NCI-H2107 (cell line): ENCODE measurements around the gene ZDHHC13.
"Not testable (repeated sequence)": the region's sequence is repeated elsewhere in the genome, so short reads cannot be mapped to it uniquely, and the experiment has no call there.

Experiments
- DNase-seq: peaks from one replicate; lab custom pipeline; 2025; lab: John Stamatoyannopoulos, UW

ZDHHC13 gene

GRCh38 chr11:19101796-19102520, 15.0 kb upstream of the ZDHHC13 start:
- DNase-seq: peak; percentile 36

DNA sequence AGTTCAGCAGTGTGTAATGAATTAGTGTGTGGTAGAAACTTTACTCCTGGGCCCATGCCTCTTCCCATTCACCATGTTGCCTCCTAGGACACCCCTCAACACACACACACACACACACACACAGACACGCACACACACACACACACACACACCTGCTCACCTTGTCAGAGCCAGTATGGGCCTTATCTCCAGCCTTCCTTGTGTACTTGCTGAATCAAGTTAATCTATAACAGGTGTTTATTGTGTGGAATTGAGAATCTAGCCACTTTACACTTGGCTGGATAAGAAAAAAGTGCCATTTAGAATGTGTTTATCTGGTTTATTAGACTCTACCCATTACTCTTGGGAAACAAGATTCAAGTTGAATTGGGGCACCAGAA, 14.5 kb upstream of the ZDHHC13 start:
- no peak for DNase-seq

- no peak for DNase-seq
Measured at GRCh38 chr11:19105011-19105410, 12.0 kb upstream of the ZDHHC13 start.

DNA sequence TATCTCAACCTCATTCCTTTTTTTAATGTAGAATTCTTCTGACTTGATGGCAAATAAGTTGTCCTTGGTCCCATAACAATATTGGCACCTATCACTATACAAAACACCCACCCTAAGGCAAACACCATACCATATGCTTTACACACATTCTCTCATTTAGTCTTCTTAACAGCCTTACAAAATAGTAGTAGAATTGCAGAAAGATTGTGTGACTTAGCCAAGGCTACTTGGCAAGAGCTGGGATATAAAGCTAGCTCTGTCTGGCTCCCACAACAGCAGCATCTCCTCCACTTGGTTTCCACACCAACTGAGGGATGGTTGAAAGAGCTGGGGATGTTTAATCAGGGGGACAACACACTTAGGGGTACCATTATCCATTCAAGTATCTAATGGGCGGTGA, 9.8 kb upstream of the ZDHHC13 start:
- no peak for DNase-seq

DNA sequence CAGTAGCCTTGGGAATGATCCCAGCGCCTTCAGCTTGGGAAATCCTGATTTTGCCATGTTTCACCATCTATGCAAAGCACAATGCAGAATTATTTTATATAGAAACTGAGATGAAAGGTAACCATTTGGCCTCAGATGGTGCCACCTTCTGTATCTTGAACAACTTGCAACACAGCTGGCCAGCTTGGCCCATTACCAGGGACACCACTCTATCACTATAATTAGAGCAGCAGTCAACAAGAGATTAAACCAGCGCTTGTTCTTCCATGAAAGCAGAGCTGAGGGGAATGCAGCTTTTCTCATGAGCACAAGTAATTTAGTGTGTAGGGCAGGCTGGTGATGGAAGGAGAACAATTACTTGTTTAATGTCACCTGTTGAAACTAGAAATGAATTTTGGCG, 6.7 kb upstream of the ZDHHC13 start:
- no peak for DNase-seq

DNA sequence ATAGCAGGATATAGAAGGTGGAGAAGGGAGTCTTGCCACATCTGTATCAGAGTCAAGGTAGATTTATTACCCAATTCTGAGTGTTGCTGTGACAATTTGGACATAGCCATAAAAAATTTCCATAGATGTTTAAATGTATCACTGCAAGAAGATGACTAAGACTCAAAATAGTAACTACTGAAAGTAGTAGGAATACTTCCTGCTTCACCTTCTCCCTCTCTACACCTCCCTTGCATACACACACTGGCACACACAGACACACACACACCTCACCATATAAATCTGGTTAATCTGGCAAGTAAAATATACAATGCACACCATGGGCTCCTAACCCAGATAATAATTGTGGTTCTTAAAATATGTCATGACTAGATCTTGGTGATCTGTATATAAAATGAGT, 5.2 kb upstream of the ZDHHC13 start:
- no peak for DNase-seq

DNA sequence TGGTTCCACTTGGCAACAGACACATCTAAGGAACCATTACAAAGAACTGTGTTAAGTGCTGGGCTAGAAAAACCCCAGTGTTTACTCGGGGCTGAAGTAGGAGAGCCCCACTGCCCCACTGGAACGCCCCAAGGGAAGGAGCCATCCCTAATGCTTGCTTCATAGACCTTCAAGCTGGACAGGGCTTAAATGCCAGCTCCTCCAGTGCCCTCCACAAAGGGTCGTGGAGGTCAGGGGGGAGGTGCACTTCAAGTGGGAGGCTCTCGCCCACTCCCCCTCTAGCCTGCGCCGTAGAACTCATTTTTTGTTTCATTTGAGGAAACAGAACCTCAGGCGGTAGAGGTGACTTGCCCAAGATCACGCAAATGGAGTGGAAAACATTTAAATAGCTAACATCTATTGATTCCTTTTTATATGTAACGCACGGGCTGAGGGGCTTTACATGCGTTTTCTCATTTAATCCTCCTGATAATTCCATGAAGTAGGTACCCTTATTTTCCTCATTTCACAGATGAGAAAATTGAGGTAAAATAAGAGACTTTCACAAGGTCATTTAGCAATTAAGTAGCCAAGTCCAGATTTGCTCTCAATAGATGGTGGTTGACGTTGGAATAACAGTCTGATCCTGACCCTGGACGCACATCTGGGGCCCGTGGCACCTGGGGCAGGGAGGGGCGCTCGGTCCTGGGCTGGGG, 545 bp upstream of the ZDHHC13 start:
- DNase-seq: no peak

DNA sequence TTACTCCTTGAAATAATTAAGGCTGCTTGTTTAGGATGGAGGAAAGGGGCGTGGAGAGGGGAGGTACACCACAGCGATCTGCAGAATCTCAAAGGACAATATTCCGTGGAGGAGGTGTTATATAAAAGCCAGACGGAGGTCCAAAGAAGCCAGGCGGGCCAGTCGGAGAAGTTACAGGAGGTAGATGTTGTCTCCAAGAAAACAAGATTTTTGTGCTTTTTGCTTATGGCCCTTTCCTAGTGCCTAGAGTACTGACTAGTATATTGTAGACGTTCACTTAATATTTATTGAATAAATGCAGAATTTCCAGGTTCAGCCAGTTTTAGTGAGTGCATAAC, 761 bp downstream of the ZDHHC13 start:
- DNase-seq: no peak

DNA sequence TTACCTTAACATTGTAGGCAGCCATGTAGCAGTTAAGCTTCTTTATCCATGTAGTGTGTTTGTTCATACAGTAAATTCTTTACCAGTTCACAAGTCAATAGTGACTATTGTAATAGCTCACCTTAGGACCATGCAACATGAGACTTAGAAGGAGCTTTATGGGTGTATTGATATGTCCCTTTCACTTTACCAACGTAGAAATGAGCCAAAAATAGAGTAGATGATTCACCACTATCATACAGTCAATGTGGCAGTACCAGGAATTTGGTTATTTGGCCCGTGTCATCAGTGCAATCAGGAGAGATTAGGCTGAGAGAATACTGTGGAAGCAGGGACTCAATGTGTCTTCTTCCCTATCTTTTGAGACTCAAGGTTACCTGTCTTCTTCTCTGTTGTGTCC, 4.7 kb downstream of the ZDHHC13 start:
- DNase-seq: no peak

GRCh38 chr11:19122960-19123615, 6.1 kb downstream of the ZDHHC13 start:
- DNase-seq: no peak

GRCh38 chr11:19126562-19127325, 9.8 kb downstream of the ZDHHC13 start:
- not testable (repeated sequence) for DNase-seq

GRCh38 chr11:19134004-19134403, 17.0 kb downstream of the ZDHHC13 start:
- no peak for DNase-seq

- DNase-seq: not testable (repeated sequence)
Measured at GRCh38 chr11:19136884-19137283, 19.9 kb downstream of the ZDHHC13 start.

DNA sequence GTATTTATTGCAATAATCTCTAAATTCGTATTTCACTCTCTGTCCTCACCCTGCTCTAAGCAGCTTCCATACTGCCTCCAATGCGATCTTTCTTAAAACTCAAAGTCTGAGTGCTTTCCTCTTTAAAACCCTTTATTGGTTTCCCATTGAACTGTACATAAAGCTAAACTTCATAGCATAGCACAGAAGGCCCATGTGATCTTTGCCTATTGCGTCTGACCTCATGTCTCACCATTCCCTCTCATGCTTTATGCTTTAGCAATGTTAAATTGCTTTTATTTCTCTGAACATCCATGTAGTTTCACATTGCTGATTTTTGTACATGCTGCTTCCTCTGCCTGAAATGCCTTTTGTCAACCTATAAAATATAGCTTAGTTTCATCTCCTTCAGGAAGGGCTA, 28.4 kb downstream of the ZDHHC13 start:
- DNase-seq: no peak

DNA sequence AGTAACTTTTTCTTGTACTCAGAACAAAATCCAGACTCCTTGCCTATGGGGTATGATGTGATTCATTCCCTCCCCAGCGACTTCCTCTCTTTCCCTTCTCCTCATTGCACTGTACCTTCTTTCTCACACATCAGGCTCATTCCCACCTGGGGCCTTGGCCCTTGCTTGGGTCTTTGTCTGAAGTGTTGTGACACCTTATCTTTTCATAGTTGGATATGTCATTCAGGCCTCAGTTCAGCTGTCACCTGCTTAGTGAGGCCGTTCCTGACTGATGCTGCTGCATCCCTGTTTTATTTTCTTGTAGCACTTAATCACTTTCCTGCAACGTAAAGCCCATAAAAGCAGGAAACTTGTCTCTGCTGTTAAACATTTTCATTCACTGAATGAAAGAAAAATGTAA, 39.9 kb downstream of the ZDHHC13 start:
- DNase-seq: no peak

DNA sequence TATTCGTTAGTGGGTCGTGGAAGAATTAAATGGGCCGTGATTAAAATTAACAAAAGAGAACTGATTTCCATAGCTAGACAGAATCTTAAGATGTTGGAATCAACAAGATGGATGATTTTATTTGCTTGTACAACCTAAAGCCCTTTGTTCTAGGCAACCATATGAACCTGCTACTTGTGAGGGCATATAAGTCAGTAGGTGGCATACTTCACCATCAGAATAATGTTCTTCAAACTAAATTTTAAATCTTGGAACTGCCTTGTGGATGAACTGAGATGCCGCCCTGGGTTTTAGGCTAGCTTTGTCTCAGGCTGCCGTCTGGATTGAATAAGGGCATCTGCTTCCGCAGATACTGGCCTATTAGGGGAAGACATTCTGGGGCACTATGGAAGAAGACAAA, 43.9 kb downstream of the ZDHHC13 start:
- DNase-seq: no peak

DNA sequence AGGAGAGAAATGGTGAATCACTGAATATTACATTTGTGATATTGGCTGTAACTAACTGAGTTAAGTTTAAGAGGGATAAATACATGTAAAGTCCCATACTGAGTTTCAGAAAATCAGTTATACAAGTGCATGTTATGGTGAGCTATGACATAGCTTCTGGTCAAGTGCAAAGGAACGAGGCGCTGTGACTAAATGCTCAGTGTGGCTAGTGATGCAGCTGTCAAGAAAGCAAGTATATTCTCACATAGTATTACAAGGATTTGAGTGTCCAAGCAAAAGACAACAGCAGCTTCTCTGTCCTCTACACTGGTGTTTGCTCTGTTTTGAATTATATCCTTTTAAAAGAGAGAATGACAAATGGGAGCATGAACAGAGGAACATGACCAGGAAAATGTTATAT, 44.7 kb downstream of the ZDHHC13 start:
- no peak for DNase-seq

GRCh38 chr11:19162951-19163505, 46.1 kb downstream of the ZDHHC13 start:
- no peak for DNase-seq

GRCh38 chr11:19163617-19164016, 46.6 kb downstream of the ZDHHC13 start:
- no peak for DNase-seq

- peak; percentile 26 for DNase-seq
Measured at GRCh38 chr11:19164230-19164855, 47.4 kb downstream of the ZDHHC13 start.

DNA sequence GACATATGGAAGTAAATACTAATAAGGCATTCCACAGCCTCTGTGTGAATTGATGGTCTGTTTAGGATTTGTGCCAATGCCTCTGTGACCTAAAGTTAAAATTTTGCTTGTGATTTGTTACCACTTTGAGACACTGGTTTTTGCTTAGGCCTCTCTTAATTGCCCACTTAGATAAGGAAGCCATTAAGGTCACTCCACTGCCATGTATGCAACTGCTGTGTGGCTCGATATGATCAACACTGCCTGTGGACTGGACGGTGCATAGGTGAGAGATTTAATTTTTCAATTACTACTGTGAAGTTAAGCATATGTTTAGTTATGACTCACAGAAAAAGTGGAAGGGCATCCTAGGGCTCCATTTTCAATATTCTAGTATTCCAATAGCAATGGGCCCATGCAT, 47.9 kb downstream of the ZDHHC13 start:
- DNase-seq: no peak

DNA sequence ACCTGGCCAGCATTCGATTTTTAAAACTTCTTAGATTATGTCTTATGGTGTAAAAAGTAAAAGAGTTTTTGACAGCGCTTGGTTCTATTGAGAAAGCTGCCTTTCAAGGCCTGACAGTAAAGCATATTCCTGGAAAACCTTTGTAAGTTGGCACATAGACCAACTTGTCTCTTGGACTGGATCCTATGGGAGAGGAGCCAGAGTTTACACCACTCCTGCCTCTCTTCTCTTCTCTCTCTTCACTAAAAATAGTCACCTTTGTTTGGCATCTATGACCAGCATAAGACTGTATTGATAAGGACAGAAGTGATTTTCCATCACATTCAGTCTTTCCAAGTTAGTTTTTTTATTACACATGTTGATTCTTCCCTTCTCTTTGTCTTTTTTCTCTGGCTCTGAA, 51.1 kb downstream of the ZDHHC13 start:
- DNase-seq: no peak
